Measurements from ENCODE around the gene EVL.

GRCh38 chr14:100150932-100151587 is 85.8 kb downstream of the EVL start:
- TF ChIP-seq CTCF (IDR thresholded peaks at IDR 0.05), result no peak
- TF ChIP-seq POLR2A (IDR thresholded peaks at IDR 0.05), result no peak
